Stimulated activated CD8-positive, alpha-beta memory T cell treated with anti-CD3 and anti-CD28 coated beads, Interleukin-15, amount 100 ng/mL, for 48 hours (primary cell): ENCODE data around the gene PLXDC1.
A peak's percentile ranks its signal among the peaks of the same experiment; 100 is the strongest.
"Not testable (repeated sequence)": the region's sequence is repeated elsewhere in the genome, so short reads cannot be mapped to it uniquely, and the experiment has no call there.

Experiments used
- DNase-seq, 2 donors: peaks; one replicate each; pipeline ENCODE4 v3.0.0-alpha.2; 2020; ENCODE audit warnings: low read depth in 2 of 2

PLXDC1 gene

GRCh38 chr17:39063681-39064069 lies 87.8 kb downstream of the PLXDC1 start:
- DNase-seq: no peak

- DNase-seq: no peak
Measured at GRCh38 chr17:39062846-39063680, 88.4 kb downstream of the PLXDC1 start.

- DNase-seq: no peak
Measured at GRCh38 chr17:39058524-39058923, 92.9 kb downstream of the PLXDC1 start.

- no peak for DNase-seq
Measured at GRCh38 chr17:39057701-39058206, 93.7 kb downstream of the PLXDC1 start.

GRCh38 chr17:39054111-39054645 lies 97.3 kb downstream of the PLXDC1 start:
- no peak for DNase-seq

GRCh38 chr17:39052423-39052822 lies 99.0 kb downstream of the PLXDC1 start:
- DNase-seq: not testable (repeated sequence)

GRCh38 chr17:39051001-39051585 lies 100.3 kb downstream of the PLXDC1 start:
- DNase-seq: no peak

GRCh38 chr17:39045948-39046679 lies 105.3 kb downstream of the PLXDC1 start:
- no peak for DNase-seq

GRCh38 chr17:39036009-39036408 lies 115.4 kb downstream of the PLXDC1 start:
- no peak for DNase-seq

- DNase-seq: not testable (repeated sequence)
Measured at GRCh38 chr17:39035578-39035977, 115.9 kb downstream of the PLXDC1 start.

- DNase-seq: no peak
Measured at GRCh38 chr17:39028690-39029089, 122.7 kb downstream of the PLXDC1 start.

GRCh38 chr17:39027455-39028035 lies 123.9 kb downstream of the PLXDC1 start:
- no peak for DNase-seq

GRCh38 chr17:39026980-39027451 lies 124.4 kb downstream of the PLXDC1 start:
- peak in 1 of 2 donors; percentile 4 for DNase-seq

- not testable (repeated sequence) for DNase-seq
Measured at GRCh38 chr17:39026346-39026745, 125.1 kb downstream of the PLXDC1 start.

GRCh38 chr17:39022924-39023323 lies 128.5 kb downstream of the PLXDC1 start:
- DNase-seq: no peak

- DNase-seq: not testable (repeated sequence)
Measured at GRCh38 chr17:39020037-39020436, 131.4 kb downstream of the PLXDC1 start.

- no peak for DNase-seq
Measured at GRCh38 chr17:39018267-39019134, 132.9 kb downstream of the PLXDC1 start.

- DNase-seq: no peak
Measured at GRCh38 chr17:39016193-39017153, 135.0 kb downstream of the PLXDC1 start.

- DNase-seq: no peak
Measured at GRCh38 chr17:39015546-39015935, 135.9 kb downstream of the PLXDC1 start.
